GM18499 (cell line): ENCODE data around the gene NR2E1.

Experiments used
- ATAC-seq: cut with Tn5 transposase; IDR thresholded peaks from one replicate; pipeline ENCODE4 v1.9.1; 2021; ENCODE audit warnings: moderate number of reproducible peaks; ENCODE audit not compliant: insufficient read depth, unreplicated experiment

Gene NR2E1

DNA sequence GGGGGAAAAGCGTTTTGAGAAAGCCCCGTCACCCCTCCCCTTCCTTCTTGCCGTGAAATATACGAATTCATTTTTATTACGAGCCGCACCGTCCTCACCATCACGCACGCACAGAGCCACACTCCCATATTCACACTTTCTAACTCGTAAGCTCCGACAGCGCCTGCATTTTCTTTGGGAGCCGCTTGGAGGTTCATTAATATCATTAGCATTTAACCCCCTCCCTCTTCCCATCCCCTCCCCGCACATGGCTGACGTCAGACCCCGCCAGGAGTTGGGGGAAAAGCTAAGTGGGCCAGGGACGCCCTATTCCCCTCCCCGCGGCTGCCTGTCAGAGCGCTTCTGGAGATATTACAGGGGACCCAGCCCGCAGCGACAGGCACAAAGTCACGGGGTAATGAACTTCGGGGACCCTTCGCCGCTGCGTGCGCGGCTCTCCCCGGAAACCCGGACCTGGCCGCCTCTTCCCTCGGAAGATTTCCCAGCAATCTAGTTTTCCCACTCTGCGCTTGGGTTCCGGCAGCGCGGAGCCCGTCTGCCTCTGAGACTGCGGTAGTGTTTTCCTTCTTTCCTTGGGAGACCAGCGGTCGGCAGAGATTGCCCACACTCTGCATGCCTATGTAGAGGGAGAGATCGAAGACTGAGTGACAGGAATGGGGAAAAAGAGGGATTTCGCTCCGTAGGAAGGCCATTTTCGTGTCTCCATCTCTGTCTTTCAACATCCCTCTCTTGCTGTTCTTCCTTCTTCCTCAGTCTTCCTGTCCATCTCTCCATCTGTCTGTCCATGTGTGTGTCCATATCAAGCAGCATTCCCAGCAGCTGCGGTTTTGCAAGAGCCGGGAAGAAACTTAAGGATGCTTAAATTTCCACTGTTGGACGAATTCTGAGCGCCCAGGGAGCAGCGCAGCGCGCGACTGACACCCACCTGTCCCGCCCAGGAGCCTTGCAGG is at the start of gene NR2E1:
Gene NR2E1 (plus strand): TSS at position 309 of the 950 bp plus-strand sequence. CDS start 744 bp downstream, outside the sequence.
- no peak for ATAC-seq

DNA sequence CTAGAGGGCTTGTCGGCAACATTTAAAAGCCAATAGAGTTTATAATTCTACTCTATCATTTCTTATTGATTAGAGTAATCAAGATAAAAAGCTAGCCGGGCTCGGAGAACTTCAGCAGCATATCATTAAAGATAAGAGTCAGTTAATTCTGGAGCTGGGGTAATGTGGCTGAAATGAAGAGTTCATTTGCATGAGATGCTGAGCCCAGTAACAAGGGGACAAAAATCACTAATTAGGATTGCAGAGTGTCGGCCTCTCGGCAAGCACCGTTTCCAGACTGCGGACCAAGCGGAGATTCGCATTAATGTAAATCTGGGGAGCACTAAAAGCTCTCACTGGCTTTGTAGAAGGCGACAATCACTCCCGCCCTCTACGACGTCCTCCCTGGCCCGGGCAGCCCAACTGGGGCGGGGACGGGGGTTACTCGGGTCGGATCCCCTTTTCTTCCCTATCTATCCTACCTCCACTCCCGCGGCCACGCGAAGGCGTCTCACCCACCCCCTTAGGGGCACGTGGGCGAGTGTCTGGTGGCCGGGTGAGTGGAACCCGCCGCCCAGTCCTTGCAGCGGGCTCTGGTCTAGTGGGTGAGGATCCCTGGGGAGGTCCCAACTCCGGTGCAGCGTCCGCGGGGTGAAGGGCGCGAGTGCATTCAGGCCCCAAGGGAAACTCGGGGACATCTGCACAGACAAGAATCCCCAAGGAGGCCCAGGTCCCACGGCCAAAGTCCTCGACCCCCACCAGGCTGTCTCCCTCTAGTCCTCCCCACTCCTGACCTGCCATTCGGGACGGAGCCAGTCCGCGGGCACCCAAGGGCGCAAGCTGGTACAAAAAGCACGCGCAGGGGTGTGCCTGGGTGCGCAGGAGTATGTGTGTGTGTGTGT is 49.0 kb upstream of the NR2E1 start:
- ATAC-seq = no peak

DNA sequence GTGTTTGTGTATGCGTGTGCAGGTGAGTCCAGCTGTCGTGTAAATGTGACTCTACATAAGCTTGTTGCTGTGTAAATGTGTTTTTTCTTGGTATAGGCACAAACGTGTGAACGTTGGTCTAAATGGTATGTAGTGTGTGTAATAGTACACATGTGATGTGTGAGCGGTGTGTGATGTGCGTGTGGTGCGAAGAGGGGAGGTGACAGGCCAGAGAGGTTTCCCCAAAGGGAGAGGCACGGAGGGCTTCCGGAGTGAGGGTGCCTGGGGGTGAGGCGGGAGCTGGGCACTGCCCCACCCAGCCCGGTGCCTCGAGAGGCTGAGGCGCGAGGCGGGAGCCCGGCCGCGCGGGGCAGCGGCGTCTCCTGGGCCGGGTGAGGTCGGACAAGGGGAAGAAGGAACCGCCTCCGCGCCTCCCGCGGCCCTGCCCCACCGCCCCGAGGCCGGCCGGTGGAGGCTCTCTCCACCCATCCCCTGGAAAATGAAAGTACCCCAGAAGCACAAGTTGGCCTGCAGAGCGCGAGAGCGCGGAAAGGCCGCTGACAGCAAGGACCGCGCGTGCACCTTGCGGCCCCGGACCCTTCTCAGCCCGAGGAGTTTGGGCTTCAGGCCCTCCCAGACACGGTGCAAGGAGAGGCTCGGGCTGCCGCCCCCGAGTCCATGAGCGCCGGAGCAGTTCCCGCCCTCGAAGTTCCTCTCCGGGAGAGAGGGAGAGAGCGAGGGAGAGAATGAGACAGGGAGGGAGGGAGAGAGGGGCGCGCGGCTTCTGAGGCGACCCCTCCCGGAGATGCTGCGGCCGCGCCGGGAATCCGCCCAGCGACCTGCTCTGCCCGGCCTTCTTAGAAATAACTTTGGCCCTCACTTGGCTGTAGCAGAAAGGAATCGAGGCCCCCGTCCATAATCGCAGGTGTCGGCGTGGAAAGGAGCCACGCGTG is 48.1 kb upstream of the NR2E1 start:
- no peak for ATAC-seq

DNA sequence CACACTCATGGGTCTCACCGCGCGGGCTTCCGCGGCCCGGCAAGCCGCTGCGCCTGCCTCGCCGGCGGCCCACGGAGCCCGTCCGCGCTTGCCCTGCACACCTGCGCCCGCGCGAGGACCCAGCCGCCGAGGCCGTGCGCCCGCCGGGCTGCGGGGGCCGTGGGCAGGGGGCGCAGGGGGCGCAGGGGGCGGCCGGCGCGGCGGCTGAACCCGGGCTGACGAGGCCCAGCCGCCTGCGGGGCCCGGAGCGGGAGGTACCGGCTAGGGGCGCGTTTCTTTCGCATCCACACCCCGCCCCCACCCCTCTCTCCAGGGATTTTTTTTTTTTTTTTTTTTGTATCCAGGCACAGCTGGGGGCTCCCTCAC is 47.5 kb upstream of the NR2E1 start:
- ATAC-seq = no peak

DNA sequence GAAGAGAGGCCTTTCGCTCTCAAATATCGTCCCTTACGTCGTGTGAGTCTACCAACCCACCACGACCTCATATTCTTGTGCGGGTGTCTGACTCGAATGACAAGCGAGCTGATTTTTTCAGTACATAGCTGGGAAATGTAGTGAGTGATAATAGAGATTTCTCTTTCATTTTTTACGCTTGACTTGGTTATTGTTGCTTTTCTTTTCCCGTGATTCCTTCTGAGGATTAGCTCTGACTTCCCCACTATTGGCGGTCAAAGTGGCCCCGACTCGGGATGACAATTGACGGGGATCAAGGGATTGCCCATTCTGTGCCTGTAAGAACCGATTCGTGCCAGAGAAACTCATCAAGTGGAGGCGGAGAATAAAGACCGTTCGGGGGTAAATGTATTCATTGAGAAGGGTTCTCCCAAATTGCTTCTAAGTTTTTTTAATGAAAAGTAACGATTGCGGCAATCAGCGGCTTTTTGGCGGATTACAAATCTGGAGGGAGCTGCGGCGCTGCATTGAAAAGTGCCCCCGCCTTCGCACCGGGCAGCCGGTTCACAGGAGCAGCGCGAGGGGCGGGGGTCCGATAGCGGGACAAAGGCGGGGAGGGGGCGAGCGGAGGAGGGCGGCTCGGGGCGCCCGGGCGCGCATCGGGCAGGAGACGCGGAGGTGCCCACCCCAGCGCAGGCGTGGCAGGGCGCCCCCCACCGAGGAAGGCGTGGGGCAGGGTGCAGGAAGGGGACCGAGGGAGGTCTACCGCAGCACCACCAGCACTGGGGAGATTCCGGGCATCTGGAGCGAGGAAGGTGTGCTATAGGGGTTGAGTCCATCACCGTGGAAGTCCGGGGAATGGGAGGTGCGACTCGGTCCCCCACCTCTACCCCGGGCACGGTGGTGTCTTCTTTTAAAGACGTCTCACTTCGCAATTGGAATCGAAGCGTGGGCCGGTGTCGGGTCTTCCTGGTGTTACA is 46.7 kb upstream of the NR2E1 start:
- no peak for ATAC-seq

DNA sequence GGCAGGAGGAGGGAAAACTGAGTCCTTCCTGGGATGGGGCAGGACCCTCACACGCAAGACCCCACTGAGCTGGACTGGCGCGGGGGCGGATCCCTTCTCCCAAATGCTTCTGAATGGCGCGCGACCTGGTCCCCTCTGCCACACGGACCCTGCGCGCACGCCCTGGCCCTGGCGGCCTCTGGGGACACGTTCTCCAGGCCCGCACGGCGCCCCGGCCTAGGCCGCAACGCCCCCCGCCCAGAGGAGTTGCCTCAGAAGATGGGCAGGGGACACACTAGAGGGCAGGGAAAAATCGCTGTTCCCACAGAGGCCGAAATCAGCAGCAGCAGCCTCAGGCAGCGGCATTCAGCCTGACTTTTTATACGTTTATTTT is 46.1 kb upstream of the NR2E1 start:
- ATAC-seq = no peak

DNA sequence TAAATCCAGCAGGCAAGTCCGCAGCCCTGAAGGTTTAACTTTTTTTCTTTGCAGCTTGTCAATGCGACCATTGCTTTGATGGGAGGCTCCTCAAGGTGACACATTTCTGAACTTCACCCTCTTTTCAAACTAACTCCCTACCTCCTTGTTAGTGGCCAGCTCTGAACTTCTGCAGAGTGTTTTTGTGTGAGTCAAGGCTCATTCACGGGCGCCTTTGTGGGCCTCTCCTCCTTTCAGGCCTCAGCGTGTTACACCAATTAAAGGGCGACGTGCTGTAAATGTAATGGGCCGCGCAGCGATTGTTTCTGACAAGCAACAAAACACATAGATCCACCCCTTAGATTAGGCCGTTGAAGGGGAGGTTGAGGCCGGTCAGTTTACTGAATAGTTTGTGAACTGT is 45.5 kb upstream of the NR2E1 start:
- no peak for ATAC-seq

DNA sequence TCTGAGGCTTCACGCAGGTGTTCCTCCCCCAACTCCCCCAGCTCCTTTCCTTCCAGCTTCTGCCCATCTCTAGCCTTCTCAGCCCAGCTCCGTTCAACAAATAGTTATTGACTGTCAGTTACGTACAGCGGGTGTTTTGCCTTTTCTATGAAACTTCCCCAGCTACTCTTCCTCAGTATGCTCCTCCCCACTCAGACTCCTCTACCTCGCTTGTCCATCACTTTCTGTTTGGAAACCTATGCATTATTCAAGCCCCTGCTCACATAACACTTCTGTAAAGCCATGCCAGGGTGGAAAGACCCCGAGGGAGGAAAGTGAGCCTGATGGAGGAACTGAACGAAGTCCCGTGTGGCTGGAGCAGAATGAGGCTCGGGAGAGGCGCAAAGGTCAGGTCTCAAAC is 44.2 kb upstream of the NR2E1 start:
- ATAC-seq = no peak

DNA sequence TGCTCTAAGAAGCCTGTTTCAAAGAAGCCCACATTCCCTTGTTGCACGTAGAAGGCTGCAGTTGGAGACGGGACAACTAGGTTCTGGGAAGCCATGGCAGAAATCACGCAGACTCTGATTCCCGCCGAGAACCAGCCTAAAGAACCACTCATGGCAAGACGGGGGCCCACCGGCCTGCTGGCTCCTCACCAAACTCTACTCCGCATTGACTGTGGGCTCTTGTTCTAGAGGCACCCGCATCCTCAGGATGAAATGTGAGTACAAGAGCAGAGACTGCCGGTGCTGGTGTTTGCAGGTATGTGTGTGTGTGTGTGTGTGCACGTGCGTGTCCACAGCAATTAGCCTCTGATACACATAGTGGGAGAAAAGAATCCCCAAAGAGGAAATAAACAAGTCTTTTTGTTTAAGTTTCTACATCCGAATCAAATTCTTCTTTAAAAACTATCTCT is 42.3 kb upstream of the NR2E1 start:
- ATAC-seq = no peak

DNA sequence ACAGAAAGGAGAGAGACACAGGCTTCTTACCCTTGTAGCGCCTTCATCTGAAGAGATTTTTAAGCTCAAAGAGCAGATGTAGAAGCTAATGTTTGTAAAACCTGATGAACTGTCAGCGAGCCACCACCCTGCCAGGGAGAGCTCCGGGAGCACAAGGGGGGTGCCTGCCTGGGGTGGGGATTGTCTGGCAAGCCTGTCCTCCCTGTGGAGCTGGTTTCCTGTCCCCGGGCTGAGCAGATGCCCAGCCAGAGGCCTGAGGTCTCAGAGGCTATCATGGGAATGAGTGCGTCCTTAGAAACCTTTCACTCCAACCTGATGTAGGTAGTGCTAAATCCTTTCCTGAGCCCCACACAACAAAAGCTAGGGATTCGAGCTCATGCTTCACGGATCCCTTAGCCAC is 41.9 kb upstream of the NR2E1 start:
- no peak for ATAC-seq

DNA sequence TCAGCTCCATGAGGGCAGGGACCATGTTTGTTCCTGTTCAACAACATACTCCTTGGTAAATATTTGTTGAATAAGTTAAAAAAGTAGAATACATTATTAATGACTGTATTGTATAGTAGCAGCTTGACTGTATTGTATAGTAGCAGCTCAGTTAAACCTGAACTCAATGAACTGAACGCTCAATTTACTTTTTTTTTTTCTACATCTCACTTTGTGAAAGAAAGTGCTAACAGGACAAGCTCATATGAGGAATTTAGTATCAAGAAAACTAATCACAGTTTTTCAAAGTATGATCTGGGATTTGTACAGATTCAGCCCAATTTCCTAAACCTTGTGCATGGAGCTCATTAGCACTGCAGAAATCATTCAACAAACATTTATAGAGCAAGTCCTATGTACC is 38.8 kb upstream of the NR2E1 start:
- ATAC-seq = no peak

DNA sequence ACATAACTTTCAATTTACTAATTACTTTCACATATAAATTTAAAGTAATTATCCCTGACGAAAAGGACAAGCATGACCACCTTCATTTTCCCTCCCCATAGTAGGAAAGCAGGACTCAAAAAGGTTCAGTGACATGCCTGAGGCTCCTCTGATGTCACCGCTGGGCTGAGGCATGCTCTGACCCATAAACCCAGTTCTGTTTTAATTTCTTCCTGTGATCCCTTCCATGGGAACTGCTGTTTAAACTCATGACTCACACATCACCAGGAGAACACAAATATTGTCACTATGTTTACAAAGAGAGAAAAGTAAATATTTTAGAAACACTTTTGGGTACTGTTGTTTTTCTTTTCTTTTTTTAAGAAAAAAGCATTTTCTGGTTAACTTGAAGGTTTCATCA is 38.0 kb upstream of the NR2E1 start:
- no peak for ATAC-seq

DNA sequence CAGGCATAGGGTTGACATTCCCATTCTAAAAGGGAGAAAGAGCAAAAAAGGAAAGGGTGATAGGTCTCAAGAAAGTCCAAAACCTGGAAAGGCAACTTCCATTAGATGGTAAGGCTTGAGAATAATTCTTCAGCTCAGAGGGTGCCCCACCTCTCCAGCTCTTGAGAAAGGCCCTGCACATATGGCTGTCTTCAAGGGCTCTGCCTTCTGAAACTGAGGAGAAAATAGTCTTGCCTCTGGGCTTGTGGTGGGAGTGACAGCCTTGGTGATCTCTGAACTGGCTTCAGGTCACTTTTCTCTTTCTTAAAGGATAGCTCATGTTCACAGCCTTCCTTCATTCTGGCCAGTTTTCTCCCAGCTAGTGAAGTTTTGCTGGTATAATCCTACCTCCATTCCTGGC is 35.6 kb upstream of the NR2E1 start:
- ATAC-seq = no peak

DNA sequence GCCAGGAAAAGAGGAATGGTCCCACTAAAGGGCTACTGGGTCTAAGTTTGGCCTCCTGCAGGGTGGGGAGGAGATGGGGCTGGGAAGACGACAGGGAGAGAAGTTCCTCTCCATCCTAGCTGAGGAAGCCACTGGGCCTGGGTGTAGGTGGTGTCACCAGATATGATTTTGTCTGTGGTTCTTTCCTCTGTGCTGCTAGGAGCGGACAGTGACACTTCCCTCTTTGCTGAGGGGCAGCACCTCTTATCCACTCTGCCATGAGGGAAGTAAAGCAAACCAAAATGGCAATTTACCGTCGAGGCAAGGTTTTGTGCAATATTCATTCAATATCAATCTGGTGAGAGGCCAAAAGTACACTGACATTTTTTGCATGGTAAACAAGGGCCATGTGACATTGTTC is 33.0 kb upstream of the NR2E1 start:
- ATAC-seq = no peak

DNA sequence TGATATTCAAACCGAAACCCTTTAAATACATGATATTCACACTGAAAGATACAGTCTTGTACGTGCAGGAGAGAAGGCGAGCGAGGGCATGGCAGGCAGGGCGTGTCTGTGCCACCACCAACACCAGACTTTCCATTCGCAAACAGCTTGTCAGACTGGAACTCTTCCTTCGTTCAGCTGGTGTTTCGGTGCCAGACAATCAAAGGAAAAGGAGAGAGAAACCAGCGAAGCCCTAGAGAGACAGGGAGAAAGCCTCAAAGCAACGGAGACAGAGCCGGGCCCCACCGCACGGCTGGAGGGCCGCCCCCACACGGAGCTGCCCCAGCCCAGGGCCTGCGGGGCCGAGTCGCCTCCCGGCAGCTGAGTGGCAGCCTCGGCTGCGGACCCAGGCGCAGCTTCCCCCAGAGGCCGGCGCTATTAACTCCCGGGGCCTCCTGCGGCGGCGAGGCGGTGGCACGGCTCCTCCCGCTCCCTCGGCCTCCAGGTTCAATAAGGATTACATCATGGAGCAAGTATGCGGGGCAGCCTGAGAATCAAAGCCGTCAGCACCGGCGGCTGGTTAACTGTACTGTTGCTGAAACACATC is 32.1 kb upstream of the NR2E1 start:
- no peak for ATAC-seq

DNA sequence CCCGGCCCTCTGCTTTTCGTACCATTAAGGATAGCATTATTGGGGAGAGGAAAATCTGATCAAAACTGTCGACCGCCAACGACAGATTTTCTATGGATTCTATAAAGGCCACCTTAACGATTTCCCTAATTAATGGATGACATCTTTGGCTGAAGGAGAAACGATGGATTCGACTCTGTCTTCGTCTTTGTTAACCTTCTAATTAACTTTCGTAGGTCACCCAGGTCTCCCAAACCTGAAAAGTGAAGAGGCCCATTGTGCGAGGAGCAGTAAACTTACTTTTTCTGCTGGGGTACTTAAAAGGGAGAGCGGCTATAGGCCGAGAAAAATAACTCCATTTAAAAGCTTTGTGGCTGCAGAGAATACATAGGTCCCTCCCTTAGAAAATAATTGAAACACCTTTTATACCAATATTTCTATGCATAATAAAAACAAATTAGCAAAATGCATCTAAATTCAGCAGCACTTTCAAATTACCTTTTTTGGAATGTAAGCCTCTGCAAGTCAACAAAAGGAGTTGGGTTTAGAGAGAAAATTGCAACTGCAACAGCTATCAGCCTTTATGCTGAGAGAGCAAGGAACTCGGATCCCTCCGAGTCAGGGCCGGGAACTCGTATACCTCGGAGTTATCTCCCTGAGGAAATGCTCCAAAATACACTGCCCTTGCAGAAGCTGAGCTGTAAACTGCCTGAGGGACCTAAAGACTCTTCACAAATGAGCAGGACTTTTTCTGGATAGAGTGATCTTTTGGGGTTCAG is 31.4 kb upstream of the NR2E1 start:
- ATAC-seq = no peak

DNA sequence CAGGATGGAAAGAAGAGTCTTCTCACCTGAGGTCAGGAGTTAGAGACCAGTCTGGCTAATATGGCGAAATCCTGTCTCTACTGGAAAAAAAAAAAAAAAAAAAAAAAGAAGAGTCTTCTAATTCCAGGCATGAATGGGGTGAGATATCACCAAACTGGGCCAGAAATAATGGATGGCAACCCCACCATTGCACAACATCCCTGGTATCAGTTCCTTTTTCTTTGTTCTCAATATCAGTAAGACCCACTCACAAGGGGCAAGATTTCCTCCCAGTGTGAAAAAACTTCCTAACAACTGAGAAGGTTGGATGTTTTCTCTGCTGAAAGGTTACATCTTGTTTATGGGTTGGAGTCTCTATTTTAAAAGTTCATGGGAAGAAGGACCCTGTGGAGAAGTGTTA is 23.6 kb upstream of the NR2E1 start:
- no peak for ATAC-seq

DNA sequence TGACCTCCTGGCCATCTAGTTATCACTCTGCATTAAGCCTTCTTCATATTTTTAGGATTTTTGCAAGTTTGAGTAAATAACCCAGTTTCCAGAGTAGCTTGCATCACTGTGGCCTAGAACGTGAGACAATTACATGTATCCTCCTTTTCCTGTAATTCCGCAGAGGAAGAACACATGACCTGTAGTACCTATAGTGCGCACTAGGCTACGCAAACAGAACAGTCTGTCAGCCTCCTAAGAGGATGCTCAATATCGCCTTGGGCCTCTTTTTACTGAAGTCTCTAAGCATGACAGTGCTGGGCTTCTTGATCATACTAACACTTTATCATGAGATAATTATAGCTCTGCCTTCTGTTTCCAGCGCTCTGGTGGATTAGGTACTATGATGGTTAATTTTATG is 20.2 kb upstream of the NR2E1 start:
- no peak for ATAC-seq
